IMR-90 (cell line): ENCODE data around the gene R3HDML. TPM values are rescaled to one million over a fixed set of nuclear protein-coding genes. Genes with fewer than 3 reads are reported as not detected.

Experiments used
- ATAC-seq: fragments of 200-7000 bp; cut with Tn5 transposase; 2 replicates; pipeline ENCODE4 v1.9.1; 2020; ENCODE audit warnings: low read depth, mild to moderate bottlenecking, moderate library complexity
- BruUV-seq: library from RNA; stranded (reverse); fragments of 400-500 nt; replicated peaks from 2 replicates; lab custom pipeline; 2021; lab: Mats Ljungman, UMichigan
- CTCF ChIA-PET: fragments of 300-600 bp; formaldehyde crosslinking; extraction: SDS; loops from one replicate; lab custom pipeline; 2021; ENCODE audit warnings: antibody characterized with exemption; lab: Yijun Ruan, JAX
- POLR2A ChIA-PET: fragments of 300-600 bp; sonication (Branson Sonifier 250); formaldehyde crosslinking; loops from one replicate; lab custom pipeline; 2022; ENCODE audit warnings: antibody characterized with exemption; ENCODE audit not compliant: unreplicated experiment; lab: Charles Lee
- DNase-seq: peaks from one replicate; pipeline ENCODE4 v3.0.0; 2013
- H2AFZ ChIP-seq: replicated peaks from 2 replicates; pipeline ENCODE3; 2013; ENCODE audit warnings: low read length, mild to moderate bottlenecking; ENCODE audit not compliant: poor library complexity
- H2AK5ac ChIP-seq: 2 replicates; pipeline ENCODE4 v1.6.1; 2013; ENCODE audit warnings: low read depth, low read length, inconsistent platforms
- H2AK9ac ChIP-seq: replicated peaks from 2 replicates; pipeline ENCODE3; 2013; ENCODE audit warnings: mild to moderate bottlenecking, low read depth, low read length, moderate library complexity; ENCODE audit not compliant: poor library complexity
- H2BK120ac ChIP-seq: 2 replicates; pipeline ENCODE4 v1.6.1; 2013; ENCODE audit warnings: low read depth, low read length, inconsistent platforms
- H2BK15ac ChIP-seq: 3 replicates; pipeline ENCODE4 v1.6.1; 2013; ENCODE audit warnings: low read depth, low read length, inconsistent platforms
- H2BK20ac ChIP-seq: 2 replicates; pipeline ENCODE4 v1.6.1; 2013; ENCODE audit warnings: low read depth, mild to moderate bottlenecking, inconsistent platforms, low read length, moderate library complexity
- H2BK5ac ChIP-seq: 2 replicates; pipeline ENCODE4 v1.6.1; 2013; ENCODE audit warnings: mild to moderate bottlenecking, low read depth, low read length, inconsistent platforms; ENCODE audit not compliant: poor library complexity, severe bottlenecking
- H3K14ac ChIP-seq: replicated peaks from 2 replicates; pipeline ENCODE4 v1.6.1; 2013; ENCODE audit warnings: low read depth, low read length, inconsistent platforms
- H3K18ac ChIP-seq: 2 replicates; pipeline ENCODE4 v1.6.1; 2013; ENCODE audit warnings: low read depth, low read length, control low read depth
- H3K23ac ChIP-seq: 2 replicates; pipeline ENCODE4 v1.6.1; 2013; ENCODE audit warnings: low read depth, low read length, inconsistent platforms
- H3K27ac ChIP-seq: 2 replicates; pipeline ENCODE4 v1.5.1; 2013; ENCODE audit warnings: mild to moderate bottlenecking, control low read depth, low read length; ENCODE audit not compliant: insufficient read depth
- H3K27me3 ChIP-seq: 2 replicates; pipeline ENCODE4 v1.6.1; 2013; ENCODE audit warnings: low read length; ENCODE audit not compliant: control insufficient read depth, insufficient read depth
- H3K36me3 ChIP-seq: 2 replicates; pipeline ENCODE4 v1.6.1; 2013; ENCODE audit warnings: low read length, mixed read lengths; ENCODE audit not compliant: control insufficient read depth, insufficient read depth
- H3K4ac ChIP-seq: 2 replicates; pipeline ENCODE4 v1.6.1; 2013; ENCODE audit warnings: low read depth, low read length, inconsistent platforms
- H3K4me1 ChIP-seq: 2 replicates; pipeline ENCODE4 v1.6.1; 2013; ENCODE audit warnings: low read length, mixed read lengths; ENCODE audit not compliant: control insufficient read depth, insufficient read depth
- H3K4me2 ChIP-seq: 2 replicates; pipeline ENCODE4 v1.6.1; 2013; ENCODE audit warnings: low read depth, mild to moderate bottlenecking, control low read depth, low read length, moderate library complexity
- H3K4me3 ChIP-seq: 2 replicates; pipeline ENCODE4 v1.5.1; 2013; ENCODE audit warnings: low read depth, mild to moderate bottlenecking, control low read depth, low read length, moderate library complexity; ENCODE audit not compliant: insufficient read depth
- H3K56ac ChIP-seq: 2 replicates; pipeline ENCODE4 v1.6.1; 2013; ENCODE audit warnings: low read length, inconsistent platforms; ENCODE audit not compliant: insufficient read depth; ENCODE audit errors: extremely low read depth
- H3K79me1 ChIP-seq, 2 experiments: 2 replicates each; pipeline ENCODE4 v1.6.1; 2013; ENCODE audit warnings: low read length in 2 of 2, inconsistent platforms in 1 of 2, low read depth in 1 of 2
- H3K9ac ChIP-seq: 2 replicates; pipeline ENCODE4 v1.6.1; 2013; ENCODE audit warnings: low read depth, low read length, control low read depth
- H3K9me1 ChIP-seq: 2 replicates; pipeline ENCODE4 v1.6.1; 2013; ENCODE audit warnings: low read length, inconsistent platforms; ENCODE audit not compliant: insufficient read depth
- H3K9me3 ChIP-seq: 2 replicates; pipeline ENCODE4 v1.6.1; 2013; ENCODE audit warnings: low read length; ENCODE audit not compliant: control insufficient read depth, insufficient read depth
- H4K20me1 ChIP-seq: 2 replicates; pipeline ENCODE4 v1.6.1; 2013; ENCODE audit warnings: low read length, inconsistent platforms; ENCODE audit not compliant: insufficient read depth
- H4K5ac ChIP-seq: 2 replicates; pipeline ENCODE4 v1.6.1; 2013; ENCODE audit warnings: mild to moderate bottlenecking, low read depth, low read length, control low read depth
- H4K8ac ChIP-seq, 2 experiments: 2 replicates each; pipeline ENCODE4 v1.6.1; 2013; ENCODE audit warnings: low read depth in 2 of 2, low read length in 2 of 2, control low read depth in 1 of 2, inconsistent platforms in 1 of 2
- H4K91ac ChIP-seq: 2 replicates; pipeline ENCODE4 v1.6.1; 2013; ENCODE audit warnings: low read depth, low read length, inconsistent platforms; ENCODE audit not compliant: insufficient read depth
- BHLHE40 ChIP-seq: fragments of 150-350 bp; IDR thresholded peaks from 2 replicates; pipeline ENCODE4 v1.6.1; 2016; ENCODE audit warnings: mild to moderate bottlenecking, low read depth, low read length
- CEBPB ChIP-seq: IDR thresholded peaks from 2 replicates; pipeline ENCODE4 v1.6.1; 2012; ENCODE audit warnings: low read depth, low read length, improper control_type of control experiment
- CHD1 ChIP-seq: IDR thresholded peaks from 2 replicates; pipeline ENCODE4 v1.6.1; 2012; ENCODE audit warnings: low read depth, low read length, improper control_type of control experiment
- CTCF ChIP-seq: conservative IDR thresholded peaks from 2 replicates; pipeline ENCODE4 v1.5.1; 2012; ENCODE audit warnings: mild to moderate bottlenecking, low read depth, low read length, improper control_type of control experiment
- FOS ChIP-seq: fragments of 150-350 bp; IDR thresholded peaks from 2 replicates; pipeline ENCODE4 v1.6.1; 2016; ENCODE audit warnings: low read depth, low read length
- MAFK ChIP-seq: IDR thresholded peaks from 2 replicates; pipeline ENCODE4 v1.6.1; 2012; ENCODE audit warnings: low read depth, low read length, improper control_type of control experiment
- MAZ ChIP-seq: IDR thresholded peaks from 2 replicates; pipeline ENCODE4 v1.6.1; 2012; ENCODE audit warnings: low read depth, mild to moderate bottlenecking, low read length, improper control_type of control experiment, moderate library complexity, borderline replicate concordance
- MXI1 ChIP-seq: IDR thresholded peaks from 2 replicates; pipeline ENCODE4 v1.6.1; 2012; ENCODE audit warnings: low read depth, mild to moderate bottlenecking, low read length, moderate library complexity, borderline replicate concordance
- NFE2L2 ChIP-seq: fragments of 150-350 bp; IDR thresholded peaks from 2 replicates; pipeline ENCODE4 v1.6.1; 2016; ENCODE audit warnings: low read depth, mild to moderate bottlenecking, low read length
- POLR2A ChIP-seq: IDR thresholded peaks from 2 replicates; pipeline ENCODE4 v1.6.1; 2012; ENCODE audit warnings: mild to moderate bottlenecking, low read depth, low read length
- RAD21 ChIP-seq: IDR thresholded peaks from 2 replicates; pipeline ENCODE4 v1.6.1; 2012; ENCODE audit warnings: low read length, improper control_type of control experiment
- RCOR1 ChIP-seq: IDR thresholded peaks from 2 replicates; pipeline ENCODE4 v1.6.1; 2012; ENCODE audit warnings: mild to moderate bottlenecking, low read length, improper control_type of control experiment; ENCODE audit not compliant: insufficient replicate concordance
- RFX5 ChIP-seq: IDR thresholded peaks from 2 replicates; pipeline ENCODE4 v1.8.0; 2012; ENCODE audit warnings: low read depth, mild to moderate bottlenecking, low read length, moderate library complexity
- SMC3 ChIP-seq: fragments of 150-350 bp; IDR thresholded peaks from 2 replicates; pipeline ENCODE4 v1.6.1; 2016; ENCODE audit warnings: low read depth, mild to moderate bottlenecking, antibody characterized with exemption, low read length, moderate library complexity
- WGBS, 2 experiments: methylation state at CpG; one replicate each; pipeline versions ENCODE4 v1.1.5 to v1.1.7; 2013; ENCODE audit warnings: missing lambda C conversion rate in 2 of 2; ENCODE audit not compliant: insufficient read length in 1 of 2; ENCODE audit errors: extremely low coverage in 2 of 2; 5-methylcytosine and 5-hydroxymethylcytosine counted together
- dilution Hi-C: fragments of 300-500 bp; cut with HindIII; formaldehyde crosslinking; loops from one replicate; pipeline ENCODE4 v1.14.3; 2018; ENCODE audit warnings: low sequenced_read_pairs; ENCODE audit not compliant: unreplicated experiment
- in situ Hi-C: fragments of 300-500 bp; cut with MboI; formaldehyde crosslinking; loops from 3 replicates; pipeline ENCODE4 v1.14.3; 2019; ENCODE audit warnings: low sequenced_read_pairs, inconsistent platforms, mixed read lengths
- intact Hi-C: fragments of 100-400 bp; cut with micrococcal nuclease; formaldehyde crosslinking; loops from 2 replicates; pipeline ENCODE4 v1.10.0; 2022
- polyA plus RNA-seq, 3 experiments: library from polyadenylated mRNA; depleted of rRNA; stranded (reverse); fragments of >200 nt; gene quantifications; 2 replicates each; pipeline ENCODE4 v1.2.3, GENCODE V29; 2012; ENCODE audit warnings: low replicate concordance in 1 of 3
- total RNA-seq: library from RNA; depleted of rRNA; stranded (reverse); fragments of >200 nt; gene quantifications from 2 replicates; pipeline ENCODE4 v1.2.3, GENCODE V29; 2012
- TF ChIP-seq, protein P1 (sequence below): fragments of 150-350 bp; IDR thresholded peaks from 2 replicates; pipeline ENCODE4 v1.6.1; 2017; ENCODE audit warnings: mild to moderate bottlenecking, antibody characterized with exemption, low read length, low read depth
- TF ChIP-seq, protein P2 (sequence below): fragments of 150-350 bp; IDR thresholded peaks from 2 replicates; pipeline ENCODE4 v1.6.1; 2016; ENCODE audit warnings: low read depth, mild to moderate bottlenecking, low read length, moderate library complexity, borderline replicate concordance

Gene R3HDML
- total and polyA plus RNA-seq, 2 of the 4 experiments (the other 2 are of a cell fraction) = not detected

DNA sequence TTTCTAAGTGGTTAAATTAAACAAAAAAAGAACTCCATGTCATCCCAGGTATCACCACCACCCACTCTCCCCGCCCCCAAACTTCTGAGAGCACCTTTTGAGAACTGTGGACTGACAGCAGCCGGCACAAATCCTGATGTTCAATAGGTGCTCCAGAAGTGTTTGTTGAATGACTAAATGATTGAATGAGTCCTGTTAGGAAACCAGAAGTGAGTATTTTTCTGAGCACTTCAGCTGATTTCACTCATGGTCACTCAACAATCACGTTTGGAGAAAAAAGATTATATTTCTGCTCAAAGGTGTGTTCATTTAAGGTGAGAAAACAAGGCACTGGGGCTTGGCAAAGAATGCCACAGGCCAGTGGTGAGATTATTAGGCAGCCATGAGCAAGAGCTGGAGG, 12.5 kb downstream of the R3HDML start:
- Histone ChIP-seq H3K56ac (no peak overlapping the region), H2BK15ac (no peak overlapping the region), H2AK9ac (no peak overlapping the region), H2AFZ (no peak overlapping the region), H3K36me3 (no peaks in the 10 kb centered on the region), H3K14ac (no peak overlapping the region), H4K91ac (no peak overlapping the region), H4K20me1 (no peaks in the 10 kb centered on the region), H2BK120ac (no peak overlapping the region), H3K9me1 (no peaks in the 10 kb centered on the region), H3K4me2 (no peak overlapping the region), H3K79me1 (no peaks in the 10 kb centered on the region), H3K27me3 (peaks cover 12% of the 10 kb centered on the region), H3K18ac (no peak overlapping the region), H3K4me1 (no peaks in the 10 kb centered on the region), H3K4me3 (no peak overlapping the region), H4K8ac (no peak overlapping the region), H3K9ac (no peak overlapping the region), H2BK20ac (no peak overlapping the region), H3K9me3 (no peaks in the 10 kb centered on the region), H2BK5ac (no peak overlapping the region), H3K4ac (no peak overlapping the region), H3K27ac (no peak overlapping the region), H2AK5ac (no peak overlapping the region), H4K5ac (no peak overlapping the region), H3K23ac (no peak overlapping the region)
- intact Hi-C loops (no loop called here), dilution Hi-C loops (no loop called here), in situ Hi-C loops (no loop called here)
- BruUV-seq = no TSS peak
- TF ChIP-seq, protein P1, sequence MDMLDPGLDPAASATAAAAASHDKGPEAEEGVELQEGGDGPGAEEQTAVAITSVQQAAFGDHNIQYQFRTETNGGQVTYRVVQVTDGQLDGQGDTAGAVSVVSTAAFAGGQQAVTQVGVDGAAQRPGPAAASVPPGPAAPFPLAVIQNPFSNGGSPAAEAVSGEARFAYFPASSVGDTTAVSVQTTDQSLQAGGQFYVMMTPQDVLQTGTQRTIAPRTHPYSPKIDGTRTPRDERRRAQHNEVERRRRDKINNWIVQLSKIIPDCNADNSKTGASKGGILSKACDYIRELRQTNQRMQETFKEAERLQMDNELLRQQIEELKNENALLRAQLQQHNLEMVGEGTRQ = no peak
- no peak for TF ChIP-seq RCOR1
- no peak for TF ChIP-seq MXI1
- no peak for TF ChIP-seq MAFK
- TF ChIP-seq CHD1 = no peak
- TF ChIP-seq CEBPB = no peak
- TF ChIP-seq SMC3 = no peak
- TF ChIP-seq RFX5 = no peak
- no peak for TF ChIP-seq RAD21
- no peak for TF ChIP-seq CTCF
- TF ChIP-seq MAZ = no peak
- no peak for TF ChIP-seq NFE2L2
- no peak for TF ChIP-seq POLR2A
- no peak for TF ChIP-seq BHLHE40
- no peak for TF ChIP-seq FOS
- TF ChIP-seq, protein P2, sequence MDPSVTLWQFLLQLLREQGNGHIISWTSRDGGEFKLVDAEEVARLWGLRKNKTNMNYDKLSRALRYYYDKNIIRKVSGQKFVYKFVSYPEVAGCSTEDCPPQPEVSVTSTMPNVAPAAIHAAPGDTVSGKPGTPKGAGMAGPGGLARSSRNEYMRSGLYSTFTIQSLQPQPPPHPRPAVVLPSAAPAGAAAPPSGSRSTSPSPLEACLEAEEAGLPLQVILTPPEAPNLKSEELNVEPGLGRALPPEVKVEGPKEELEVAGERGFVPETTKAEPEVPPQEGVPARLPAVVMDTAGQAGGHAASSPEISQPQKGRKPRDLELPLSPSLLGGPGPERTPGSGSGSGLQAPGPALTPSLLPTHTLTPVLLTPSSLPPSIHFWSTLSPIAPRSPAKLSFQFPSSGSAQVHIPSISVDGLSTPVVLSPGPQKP = no peak
- WGBS, 2 experiments = 20% methylated on average over 1 of the region's 3 CpGs; no CpG with 5 or more reads in 1 of the 2 experiments
- ChIA-PET POLR2A (no interaction called here), CTCF (no interaction called here)
- ATAC-seq (no peak), DNase-seq (no peak)
